ENCODE data around the gene ITM2C.

The ITM2C gene

GRCh38 chr2:230872151-230872967 is 7.6 kb downstream of the ITM2C start:
- DNase-seq: no peak
- Histone ChIP-seq H3K4me3 (ENCODE audit: low read depth, low read length) (no peak overlapping the region), H3K27me3 (replicated peaks) (no peaks in the 10 kb centered on the region), H3K36me3 (replicated peaks) (peaks cover 10% of the 10 kb centered on the region), H3K27ac (no peak overlapping the region)
- in situ Hi-C loops (cut with HindIII; ENCODE audit: low pct_ligation_motif_present, low sequenced_read_pairs): no loop called here
- TF ChIP-seq CTCF (IDR thresholded peaks at IDR 0.05; ENCODE audit: low read depth, low read length, missing control alignments): no peak

- TF ChIP-seq CTCF (IDR thresholded peaks at IDR 0.05; ENCODE audit: low read depth, low read length, missing control alignments): no peak
- Histone ChIP-seq H3K36me3 (replicated peaks) (peaks cover 12% of the 10 kb centered on the region), H3K4me3 (ENCODE audit: low read depth, low read length) (no peak overlapping the region), H3K27ac (no peak overlapping the region), H3K27me3 (replicated peaks) (no peaks in the 10 kb centered on the region)
- in situ Hi-C loops (cut with HindIII; ENCODE audit: low pct_ligation_motif_present, low sequenced_read_pairs): no loop called here
- DNase-seq: no peak
Measured at GRCh38 chr2:230872968-230873660, 8.4 kb downstream of the ITM2C start.

GRCh38 chr2:230873661-230874401 is 9.1 kb downstream of the ITM2C start:
- Histone ChIP-seq H3K27me3 (replicated peaks) (no peaks in the 10 kb centered on the region), H3K27ac (no peak overlapping the region), H3K4me3 (ENCODE audit: low read depth, low read length) (no peak overlapping the region), H3K36me3 (replicated peaks) (peaks cover 12% of the 10 kb centered on the region)
- TF ChIP-seq CTCF (IDR thresholded peaks at IDR 0.05; ENCODE audit: low read depth, low read length, missing control alignments): no peak
- no peak for DNase-seq
- in situ Hi-C loops (cut with HindIII; ENCODE audit: low pct_ligation_motif_present, low sequenced_read_pairs): no loop called here

- peaks cover 13% of the 10 kb centered on the region for H3K36me3 ChIP-seq (replicated peaks)
- H3K4me3 ChIP-seq (ENCODE audit: low read depth, low read length): no peak overlapping the region
- in situ Hi-C loops (cut with HindIII; ENCODE audit: low pct_ligation_motif_present, low sequenced_read_pairs): no loop called here
- H3K27ac ChIP-seq: no peak overlapping the region
- no peaks in the 10 kb centered on the region for H3K27me3 ChIP-seq (replicated peaks)
- DNase-seq: no peak
- TF ChIP-seq CTCF (IDR thresholded peaks at IDR 0.05; ENCODE audit: low read depth, low read length, missing control alignments): no peak
Measured at GRCh38 chr2:230874456-230874855, 9.7 kb downstream of the ITM2C start.

GRCh38 chr2:230874876-230875275 is 10.1 kb downstream of the ITM2C start:
- Histone ChIP-seq H3K36me3 (replicated peaks) (peaks cover 15% of the 10 kb centered on the region), H3K4me3 (ENCODE audit: low read depth, low read length) (no peak overlapping the region), H3K27ac (no peak overlapping the region), H3K27me3 (replicated peaks) (no peaks in the 10 kb centered on the region)
- TF ChIP-seq CTCF (IDR thresholded peaks at IDR 0.05; ENCODE audit: low read depth, low read length, missing control alignments): no peak
- DNase-seq: no peak
- in situ Hi-C loops (cut with HindIII; ENCODE audit: low pct_ligation_motif_present, low sequenced_read_pairs): no loop called here
